Adipocyte (in vitro differentiated cells): ENCODE data around the gene RAB40AL.
"Not testable (repeated sequence)": the region's sequence is repeated elsewhere in the genome, so short reads cannot be mapped to it uniquely, and the experiment has no call there.

Source experiments
- DNase-seq: peaks from one replicate; pipeline ENCODE4 v3.0.0-alpha.2; 2015; ENCODE audit warnings: low read depth
- H3K27me3 ChIP-seq: replicated peaks from 2 replicates; pipeline ENCODE4 v1.7.0; 2013; ENCODE audit warnings: mild to moderate bottlenecking, low read length, moderate library complexity; ENCODE audit not compliant: control insufficient read depth, insufficient read depth
- H3K36me3 ChIP-seq: 2 replicates; pipeline ENCODE4 v1.7.0; 2013; ENCODE audit warnings: low read length, mild to moderate bottlenecking, moderate library complexity; ENCODE audit not compliant: control insufficient read depth, insufficient read depth, severe bottlenecking
- H3K4me1 ChIP-seq: 2 replicates; pipeline ENCODE4 v1.7.0; 2013; ENCODE audit warnings: mild to moderate bottlenecking, low read length, moderate library complexity; ENCODE audit not compliant: control insufficient read depth, insufficient read depth
- H3K4me3 ChIP-seq: 2 replicates; pipeline ENCODE4 v1.7.0; 2013; ENCODE audit warnings: mild to moderate bottlenecking, low read length, moderate library complexity
- H3K9ac ChIP-seq: 2 replicates; pipeline ENCODE4 v1.7.0; 2013; ENCODE audit warnings: mild to moderate bottlenecking, low read length, moderate library complexity
- H3K9me3 ChIP-seq: 2 replicates; pipeline ENCODE4 v1.7.0; 2013; ENCODE audit warnings: mild to moderate bottlenecking, low read length, moderate library complexity; ENCODE audit not compliant: control insufficient read depth

The RAB40AL gene

DNA sequence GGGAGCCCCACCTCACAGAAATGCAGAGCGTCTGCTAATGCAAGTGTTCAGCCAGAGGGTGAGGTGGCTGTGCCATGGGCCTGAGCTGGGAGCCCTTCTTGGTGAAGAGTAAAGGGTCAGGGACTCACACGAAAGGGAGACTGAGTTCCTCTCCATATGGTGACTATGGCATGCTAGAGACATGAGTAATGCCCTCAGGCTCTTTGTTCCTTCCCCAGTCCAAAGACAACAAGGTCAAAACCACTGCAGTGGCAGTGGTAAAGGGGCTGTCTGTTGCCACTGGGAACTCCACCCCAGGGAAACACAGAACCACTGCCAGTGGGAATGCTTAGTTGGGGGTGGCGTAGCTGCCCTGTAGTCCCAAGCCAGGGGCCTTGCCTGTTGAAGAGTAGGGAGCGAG lies 22.4 kb downstream of the RAB40AL start:
- peak; percentile 80 for DNase-seq
- Histone ChIP-seq H3K9me3 (peaks cover 10% of the 10 kb centered on the region), H3K4me3 (no peak overlapping the region), H3K9ac (no peak overlapping the region), H3K36me3 (no peaks in the 10 kb centered on the region), H3K27me3 (peaks cover 19% of the 10 kb centered on the region), H3K4me1 (no peaks in the 10 kb centered on the region)

DNA sequence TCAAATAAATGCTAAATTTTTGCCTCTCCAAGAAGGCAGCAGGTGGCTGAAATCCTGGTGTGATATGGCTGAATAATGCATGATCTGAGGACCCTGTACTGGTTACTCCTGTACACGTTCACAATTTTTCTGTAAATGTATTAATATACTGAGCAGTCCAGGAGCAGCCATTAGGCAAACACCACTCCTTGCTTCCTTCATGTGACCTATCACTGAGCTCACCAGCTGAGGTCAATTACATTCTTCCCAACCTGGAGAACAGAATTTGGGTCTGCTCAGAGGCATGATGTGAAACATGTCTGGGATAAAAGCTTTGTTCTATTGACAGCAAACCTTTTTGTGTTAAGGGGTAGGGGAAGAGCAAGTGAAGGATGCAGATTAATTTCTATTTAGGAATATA lies 26.9 kb downstream of the RAB40AL start:
- H3K9me3 ChIP-seq, result peaks cover 2% of the 10 kb centered on the region
- no peak overlapping the region for H3K4me3 ChIP-seq
- DNase-seq, result no peak
- no peak overlapping the region for H3K9ac ChIP-seq
- peaks cover 7% of the 10 kb centered on the region for H3K27me3 ChIP-seq
- no peaks in the 10 kb centered on the region for H3K4me1 ChIP-seq
- H3K36me3 ChIP-seq, result no peaks in the 10 kb centered on the region

DNA sequence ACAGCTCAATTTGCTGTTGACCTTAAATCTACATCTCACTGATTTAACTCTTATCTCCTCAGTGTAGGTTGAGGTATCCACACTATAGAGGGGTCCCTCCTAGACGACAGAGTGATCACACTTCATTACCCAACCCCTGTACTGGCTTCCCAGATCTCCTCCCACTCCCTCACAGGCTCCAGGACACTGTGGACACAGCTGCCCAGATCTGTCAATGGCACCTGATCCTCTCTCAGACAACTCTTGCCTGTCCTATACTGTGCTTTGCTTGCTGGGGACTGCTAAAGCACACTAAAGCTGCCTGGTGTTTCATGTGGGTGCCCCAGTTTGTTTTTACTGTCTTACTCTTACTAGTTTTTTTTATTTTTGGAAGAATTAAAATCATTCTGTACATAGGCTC lies 27.9 kb downstream of the RAB40AL start:
- peaks cover 12% of the 10 kb centered on the region for H3K9me3 ChIP-seq
- peaks cover 7% of the 10 kb centered on the region for H3K27me3 ChIP-seq
- H3K4me3 ChIP-seq, result no peak overlapping the region
- H3K9ac ChIP-seq, result no peak overlapping the region
- DNase-seq, result no peak
- H3K4me1 ChIP-seq, result no peaks in the 10 kb centered on the region
- no peaks in the 10 kb centered on the region for H3K36me3 ChIP-seq

DNA sequence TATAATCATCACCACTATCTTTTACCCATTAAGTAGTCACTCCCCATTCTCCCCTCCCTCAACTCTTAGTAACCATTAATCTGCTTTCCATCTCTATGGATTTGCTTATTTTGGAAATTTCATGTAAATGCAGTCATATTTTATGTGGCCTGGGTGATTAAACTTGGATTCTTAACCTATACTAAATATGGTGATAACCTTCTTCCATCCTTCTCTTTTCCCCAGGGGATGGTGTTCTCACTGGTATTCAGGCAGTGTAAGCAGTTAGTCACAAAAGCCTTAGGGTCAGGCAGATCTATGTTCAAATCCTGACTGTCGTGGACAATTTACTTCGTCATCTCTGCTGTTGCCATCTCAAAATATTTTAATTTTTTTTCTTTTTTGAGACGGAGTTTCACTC lies 29.6 kb downstream of the RAB40AL start:
- H3K4me3 ChIP-seq, result no peak overlapping the region
- H3K4me1 ChIP-seq, result no peaks in the 10 kb centered on the region
- H3K9ac ChIP-seq, result no peak overlapping the region
- no peaks in the 10 kb centered on the region for H3K36me3 ChIP-seq
- peak; percentile 18 for DNase-seq
- peaks cover 6% of the 10 kb centered on the region for H3K27me3 ChIP-seq
- peaks cover 30% of the 10 kb centered on the region for H3K9me3 ChIP-seq

DNA sequence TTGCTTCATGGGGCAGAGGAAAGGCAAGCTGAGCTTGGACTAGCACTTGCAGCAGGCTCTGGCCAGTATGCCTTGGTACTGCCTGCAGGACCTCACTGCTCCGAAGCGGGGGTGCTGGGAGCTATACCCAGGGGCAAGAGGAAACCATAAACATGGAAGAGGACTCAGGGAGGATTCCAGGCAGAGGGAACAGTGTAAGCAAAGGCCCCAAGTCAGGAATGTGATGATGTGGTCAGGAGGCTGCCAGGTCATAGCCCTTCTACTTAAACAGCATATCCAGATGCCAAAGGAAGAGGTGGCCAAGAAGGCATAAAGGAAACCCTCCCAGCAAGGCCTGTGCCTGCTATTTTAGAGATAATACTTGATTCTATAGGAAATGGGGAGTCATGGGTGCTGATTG lies 31.1 kb downstream of the RAB40AL start:
- Histone ChIP-seq H3K4me1 (no peaks in the 10 kb centered on the region), H3K9ac (no peak overlapping the region), H3K27me3 (no peaks in the 10 kb centered on the region), H3K36me3 (no peaks in the 10 kb centered on the region), H3K9me3 (peaks cover 42% of the 10 kb centered on the region), H3K4me3 (no peak overlapping the region)
- no peak for DNase-seq

DNA sequence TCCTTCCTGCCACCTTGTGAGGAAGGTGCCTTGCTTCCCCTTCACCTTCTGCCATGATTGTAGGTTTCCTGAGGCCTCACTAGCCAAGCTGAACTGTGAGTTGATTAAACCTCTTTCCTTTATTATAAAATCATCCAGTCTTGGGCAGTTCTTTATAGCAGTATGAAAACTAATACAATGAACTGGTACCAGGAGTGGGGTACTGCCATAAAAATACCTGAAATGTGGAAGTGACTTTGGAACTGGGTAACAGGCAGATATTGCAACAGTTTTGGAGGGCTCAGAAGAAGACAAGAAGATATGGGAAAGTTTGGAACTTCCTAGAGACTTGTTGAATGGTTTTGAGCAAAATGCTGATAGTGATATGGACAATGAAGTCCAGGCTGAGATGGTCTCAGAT lies 34.5 kb downstream of the RAB40AL start:
- DNase-seq, H3K9ac ChIP-seq, H3K4me3 ChIP-seq, H3K4me1 ChIP-seq, H3K36me3 ChIP-seq, H3K27me3 ChIP-seq: not testable (repeated sequence)
- H3K9me3 ChIP-seq, result peaks cover 48% of the 10 kb centered on the region

DNA sequence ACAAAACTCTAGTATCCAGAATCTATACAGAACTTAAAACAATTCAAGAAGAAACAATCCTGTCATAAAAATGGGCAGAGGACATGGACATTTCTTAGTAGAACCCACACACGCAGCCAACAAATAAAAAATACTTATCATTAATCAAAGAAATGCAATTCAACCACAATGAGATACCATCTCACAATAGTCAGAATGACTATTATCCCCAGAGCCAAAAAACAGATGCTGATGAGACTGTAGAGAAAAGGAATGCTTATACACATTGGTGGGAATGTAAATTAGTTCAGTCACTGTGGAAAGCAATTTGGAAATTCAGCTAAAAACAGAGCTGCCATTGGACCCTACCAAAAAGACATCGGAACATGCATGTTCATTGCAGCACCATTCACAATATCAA lies 37.9 kb downstream of the RAB40AL start:
- Histone ChIP-seq H3K4me1 (no peaks in the 10 kb centered on the region), H3K27me3 (peaks cover 1% of the 10 kb centered on the region), H3K4me3 (no peak overlapping the region), H3K36me3 (no peaks in the 10 kb centered on the region), H3K9me3 (peaks cover 35% of the 10 kb centered on the region), H3K9ac (no peak overlapping the region)
- peak; percentile 5 for DNase-seq

DNA sequence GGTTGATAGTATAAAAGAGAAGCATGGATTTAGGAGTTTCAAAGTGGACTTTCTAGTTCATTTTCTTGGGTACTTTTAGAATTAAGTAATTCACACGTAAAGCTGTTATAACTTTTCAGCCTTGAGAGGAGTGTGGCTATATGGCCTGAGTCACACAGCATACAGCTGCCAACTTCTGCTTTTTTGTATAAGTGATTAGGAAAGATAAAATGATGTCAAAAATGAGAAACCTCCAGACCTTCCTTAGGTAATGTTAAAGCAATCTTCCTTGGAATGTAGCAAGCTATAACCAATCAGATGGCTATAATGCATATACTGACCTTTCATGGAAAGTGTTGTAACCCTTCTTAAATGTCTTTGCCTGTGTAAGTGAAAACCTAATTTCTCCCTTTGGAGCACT lies 39.2 kb downstream of the RAB40AL start:
- DNase-seq, result peak; percentile 18
- Histone ChIP-seq H3K9ac (no peak overlapping the region), H3K36me3 (no peaks in the 10 kb centered on the region), H3K4me3 (no peak overlapping the region), H3K9me3 (peaks cover 22% of the 10 kb centered on the region), H3K27me3 (peaks cover 7% of the 10 kb centered on the region), H3K4me1 (no peaks in the 10 kb centered on the region)

DNA sequence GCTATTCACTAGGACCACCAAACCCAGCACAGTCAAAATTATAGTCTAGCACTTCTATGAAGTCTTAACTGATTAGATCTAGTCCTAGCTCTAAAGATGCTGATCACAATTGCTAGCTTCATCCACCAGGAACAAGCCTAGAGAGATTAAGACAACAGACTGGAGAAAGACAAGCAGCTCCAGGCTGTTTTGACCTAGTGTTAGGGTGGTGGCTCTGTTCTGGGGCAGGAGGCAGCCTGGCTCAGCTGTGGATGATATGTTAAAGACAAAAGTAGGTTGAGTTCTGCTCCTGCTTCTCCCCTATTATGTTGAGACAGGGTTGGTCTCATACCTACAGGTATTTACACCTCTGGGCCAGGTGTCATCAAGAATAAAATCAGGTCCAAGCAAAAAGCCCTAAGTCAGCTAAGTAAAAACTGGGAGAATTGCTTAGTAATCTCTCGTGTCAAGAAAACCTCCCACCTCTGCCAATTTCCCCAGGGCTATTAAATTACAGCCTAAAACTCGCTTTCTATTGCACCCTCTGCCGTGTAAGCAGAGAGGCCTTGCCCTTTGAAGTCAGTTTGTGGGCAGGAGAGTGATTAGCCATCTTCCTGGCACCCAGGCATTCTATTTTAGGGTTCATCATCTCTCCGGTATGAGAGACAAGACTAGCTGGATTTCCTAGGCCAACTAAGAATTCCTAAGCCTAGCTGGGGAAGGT lies 39.9 kb downstream of the RAB40AL start:
- Histone ChIP-seq H3K9ac (no peak overlapping the region), H3K27me3 (peaks cover 12% of the 10 kb centered on the region), H3K36me3 (no peaks in the 10 kb centered on the region), H3K4me3 (no peak overlapping the region), H3K4me1 (no peaks in the 10 kb centered on the region), H3K9me3 (peaks cover 16% of the 10 kb centered on the region)
- DNase-seq, result peak; percentile 49

DNA sequence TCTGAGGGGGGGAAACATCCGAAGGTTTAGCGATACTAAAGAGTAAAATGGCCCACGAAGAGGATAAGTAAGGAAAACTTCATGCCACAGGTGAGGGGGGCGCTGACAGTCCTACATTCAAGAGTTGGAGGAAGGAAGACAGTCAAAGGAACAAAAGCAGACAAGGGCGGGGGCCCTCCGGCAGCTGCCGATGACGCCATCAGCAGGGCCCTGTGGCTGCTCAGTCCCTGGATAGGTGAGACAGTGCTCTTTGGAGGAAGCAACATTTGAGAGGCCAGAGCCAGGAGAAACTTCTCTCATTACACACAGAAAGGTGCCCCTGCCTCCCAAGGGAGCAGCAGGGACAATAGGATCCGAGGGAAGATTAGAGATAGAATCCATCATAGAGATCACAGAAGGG lies 41.5 kb downstream of the RAB40AL start:
- no peak overlapping the region for H3K4me3 ChIP-seq
- no peak overlapping the region for H3K9ac ChIP-seq
- DNase-seq, result no peak
- H3K4me1 ChIP-seq, result no peaks in the 10 kb centered on the region
- no peaks in the 10 kb centered on the region for H3K36me3 ChIP-seq
- H3K27me3 ChIP-seq, result peaks cover 19% of the 10 kb centered on the region
- H3K9me3 ChIP-seq, result peaks cover 3% of the 10 kb centered on the region

DNA sequence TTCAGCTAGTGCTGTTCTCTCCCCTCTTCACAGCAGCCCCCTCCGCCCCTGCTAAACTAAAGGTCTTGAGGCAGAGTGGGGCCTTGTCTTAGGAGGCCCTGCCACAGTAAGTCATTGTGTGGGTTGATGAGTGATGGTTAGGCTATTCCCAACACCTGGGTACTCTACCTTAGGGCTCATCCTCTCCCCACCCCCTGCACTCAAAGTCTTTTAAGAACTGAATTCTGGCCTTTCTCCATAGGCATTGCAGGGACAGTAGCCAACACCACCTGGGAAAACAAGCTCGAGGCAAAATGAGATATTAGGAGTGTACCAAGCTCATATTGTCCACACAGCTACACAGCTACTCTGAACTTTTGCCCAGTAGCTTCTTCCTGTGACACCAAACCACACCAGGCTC lies 42.5 kb downstream of the RAB40AL start:
- Histone ChIP-seq H3K4me1 (no peaks in the 10 kb centered on the region), H3K9ac (no peak overlapping the region), H3K36me3 (no peaks in the 10 kb centered on the region), H3K4me3 (no peak overlapping the region), H3K9me3 (peaks cover 2% of the 10 kb centered on the region), H3K27me3 (peaks cover 19% of the 10 kb centered on the region)
- DNase-seq, result no peak

DNA sequence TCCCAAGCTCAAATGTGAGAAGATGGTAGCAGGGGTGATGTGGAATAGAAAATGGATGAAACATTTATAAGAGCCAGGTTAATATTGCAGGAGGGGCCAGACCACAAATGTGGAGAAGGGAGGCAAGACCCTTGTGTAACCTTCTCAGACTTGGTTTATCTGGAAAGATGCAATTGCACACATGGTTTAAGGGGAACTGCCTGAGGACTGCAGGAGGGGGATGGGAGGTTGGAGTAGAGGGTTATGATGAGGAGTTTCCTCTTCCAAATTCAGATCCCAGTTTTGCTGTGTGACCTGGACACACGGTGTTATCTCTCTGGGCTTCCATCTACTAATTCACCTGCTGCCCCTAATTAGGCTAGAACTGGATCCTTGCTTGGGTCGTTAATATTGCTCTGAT lies 46.1 kb downstream of the RAB40AL start:
- Histone ChIP-seq H3K4me1 (peaks cover 5% of the 10 kb centered on the region), H3K9me3 (peaks cover 12% of the 10 kb centered on the region), H3K27me3 (peaks cover 34% of the 10 kb centered on the region), H3K4me3 (no peak overlapping the region), H3K36me3 (no peaks in the 10 kb centered on the region), H3K9ac (no peak overlapping the region)
- no peak for DNase-seq
